Astrocyte of the cerebellum (primary cell): Measurements from ENCODE around the gene RET.

Experiments
- DNase-seq: peaks from one replicate; pipeline ENCODE4 v3.0.0-alpha.2; 2011; ENCODE audit warnings: low read depth
- H3K4me3 ChIP-seq: 2 replicates; pipeline ENCODE4 v1.5.1; 2011; ENCODE audit warnings: mild to moderate bottlenecking, low read depth, low read length, moderate library complexity
- CTCF ChIP-seq: IDR thresholded peaks from 2 replicates; pipeline ENCODE4 v1.5.1; 2012; ENCODE audit warnings: low read length, low read depth, moderate library complexity, mild to moderate bottlenecking; ENCODE audit errors: missing control alignments
- in situ Hi-C: cut with HindIII; loops from 2 replicates; pipeline ENCODE4 v1.10.0; 2017; ENCODE audit warnings: low sequenced_read_pairs

Gene RET

GRCh38 chr10:43067391-43068135 lies 9.3 kb upstream of the RET start:
- DNase-seq: no peak
- H3K4me3 ChIP-seq: no peak overlapping the region
- in situ Hi-C loops: loop anchor here (5.0 kb wide), 2 partner anchors 40 to 65 kb away; no protein-coding TSS in a partner anchor
- TF ChIP-seq CTCF: no peak

DNA sequence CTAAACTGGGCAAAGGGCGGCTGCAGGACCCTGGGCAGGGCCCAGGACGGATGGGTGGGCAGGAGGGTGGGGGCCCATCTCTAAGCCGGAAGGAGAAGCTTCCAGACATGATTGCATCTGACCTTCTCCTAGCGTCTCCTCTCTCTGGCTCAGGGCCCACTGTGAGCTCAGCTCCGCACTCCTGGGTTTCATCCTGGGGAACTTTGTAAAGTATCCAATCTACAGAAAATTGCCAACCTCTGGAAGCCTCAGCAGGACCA lies 8.8 kb upstream of the RET start:
- no peak for DNase-seq
- H3K4me3 ChIP-seq: no peak overlapping the region
- no peak for TF ChIP-seq CTCF
- in situ Hi-C loops: loop anchor here (5.0 kb wide), 2 partner anchors 41 to 66 kb away; no protein-coding TSS in a partner anchor

GRCh38 chr10:43068471-43069210 lies 8.2 kb upstream of the RET start:
- no peak for DNase-seq
- TF ChIP-seq CTCF: no peak
- no peak overlapping the region for H3K4me3 ChIP-seq
- in situ Hi-C loops: loop anchor here (5.0 kb wide), 2 partner anchors 41 to 66 kb away; no protein-coding TSS in a partner anchor

GRCh38 chr10:43069211-43069515 lies 7.7 kb upstream of the RET start:
- no peak for TF ChIP-seq CTCF
- in situ Hi-C loops: loop anchor here (5.0 kb wide), 2 partner anchors 42 to 67 kb away; no protein-coding TSS in a partner anchor
- no peak for DNase-seq
- no peak overlapping the region for H3K4me3 ChIP-seq

DNA sequence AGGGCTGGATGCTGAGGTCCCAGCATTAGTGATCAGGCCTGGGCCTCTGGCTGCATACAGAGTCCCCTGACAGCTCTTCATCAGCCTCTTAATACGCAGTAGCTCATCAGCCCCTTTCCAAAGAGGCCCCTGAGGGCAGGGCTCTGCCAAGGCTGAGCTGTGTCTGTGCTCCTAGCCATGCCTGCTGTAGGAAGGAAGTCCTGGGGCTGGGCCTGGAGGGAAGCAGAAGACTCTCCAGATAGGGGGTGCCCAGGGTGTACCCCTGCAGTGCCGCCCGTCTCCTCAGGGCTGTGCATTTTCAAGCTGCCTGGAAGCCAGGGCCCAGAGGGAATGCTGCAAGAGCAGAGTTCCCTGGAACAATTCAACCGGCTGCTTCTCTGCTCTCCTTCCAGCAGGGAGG lies 7.3 kb upstream of the RET start:
- no peak for DNase-seq
- H3K4me3 ChIP-seq: no peak overlapping the region
- TF ChIP-seq CTCF: no peak
- in situ Hi-C loops: loop anchor here (5.0 kb wide), 2 partner anchors 42 to 67 kb away; no protein-coding TSS in a partner anchor

DNA sequence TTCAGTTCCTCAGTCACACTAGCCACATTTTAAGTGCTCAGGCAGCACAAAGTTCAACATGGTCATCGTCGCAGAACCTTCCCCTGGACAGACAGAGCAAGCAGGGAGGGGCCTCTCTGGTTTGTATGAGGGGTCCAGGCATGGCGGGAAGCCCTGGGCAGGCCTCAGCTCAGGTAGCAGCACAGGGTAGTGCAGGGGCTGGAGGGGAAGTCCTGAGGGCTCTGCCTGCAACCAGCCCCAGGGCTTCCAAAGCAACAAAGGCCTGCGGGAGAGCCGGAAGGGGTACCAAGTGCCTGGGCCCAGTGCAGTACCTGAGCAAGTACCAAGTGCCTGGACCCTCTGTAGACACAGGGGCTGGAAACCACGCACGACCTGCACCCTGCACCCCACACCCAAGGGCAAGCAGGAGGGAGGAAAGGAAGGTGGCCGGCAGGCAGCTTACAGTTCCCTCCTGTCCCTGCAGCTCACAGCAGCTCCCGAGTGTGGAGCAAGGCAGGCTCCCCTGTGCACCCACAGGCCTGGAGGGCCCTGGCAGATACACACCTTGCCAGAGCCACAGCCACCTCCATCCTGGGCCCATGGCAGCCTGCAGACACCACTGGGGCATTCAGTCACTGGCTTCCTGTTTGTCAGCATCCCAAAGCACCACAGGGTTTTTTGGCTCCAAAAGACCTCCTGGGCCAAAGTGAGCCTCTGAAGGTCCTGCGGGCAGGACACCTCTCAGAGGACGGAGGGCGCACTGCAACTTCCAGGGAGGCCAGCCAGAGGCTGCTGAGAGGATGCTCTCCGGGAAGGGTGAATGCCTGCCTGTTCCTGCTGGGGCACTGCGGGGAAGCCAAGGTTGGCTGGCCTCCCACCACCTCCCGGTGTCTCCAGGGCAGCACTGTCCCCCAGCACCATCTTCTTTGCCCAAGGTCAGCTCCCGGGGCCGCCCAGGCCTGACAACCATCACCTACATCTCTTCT lies 6.5 kb upstream of the RET start:
- TF ChIP-seq CTCF: no peak
- DNase-seq: no peak
- in situ Hi-C loops: no loop called here
- no peak overlapping the region for H3K4me3 ChIP-seq
